Measurements from ENCODE around the gene SEZ6L. TPM values are rescaled to one million over a fixed set of nuclear protein-coding genes. Genes with fewer than 3 reads are reported as not detected.

The SEZ6L gene
- total and polyA plus RNA-seq, 12 donors = 0.01 to 2.5 (median 0.28) TPM

- Histone ChIP-seq H3K9me3 (no peaks in the 10 kb centered on the region), H3K27ac (no peak overlapping the region), H3K27me3 (peaks cover 0 to 95% (median 67%) of the 10 kb centered on the region in 7 donors), H3K36me3 (no peaks in the 10 kb centered on the region), H3K4me3 (no peak overlapping the region), H3K4me1 (peaks cover 0 to 13% (median 8%) of the 10 kb centered on the region in 9 donors)
- intact Hi-C loops (cut with DNase I) = loop anchor here in 1 of 10 donors (10.0 kb wide), 1 partner anchor 161 kb away; no protein-coding TSS in a partner anchor
- no peak for ATAC-seq
- no peak for TF ChIP-seq CTCF (IDR thresholded peaks at IDR 0.05)
- DNase-seq = no peak
- WGBS, 2 donors = 9 to 19% methylated on average over 12 of the region's 12 CpGs
These were observed 5.0 kb downstream of the SEZ6L start for GRCh38 chr22:26174280-26174679.

GRCh38 chr22:26182723-26183122, 13.5 kb downstream of the SEZ6L start:
- peaks cover 0 to 54% (median 12%) of the 10 kb centered on the region in 7 donors for H3K27me3 ChIP-seq
- intact Hi-C loops (cut with DNase I) = no loop called here
- ATAC-seq = no peak

GRCh38 chr22:26185190-26185589, 15.9 kb downstream of the SEZ6L start:
- H3K27me3 ChIP-seq = peaks cover 0 to 44% (median 24%) of the 10 kb centered on the region in 7 donors
- intact Hi-C loops (cut with DNase I) = no loop called here

More at GRCh38 chr22:26182723-26183122, 13.5 kb downstream of the SEZ6L start:
- 18 to 27% methylated on average over 3 of the region's 3 CpGs for WGBS, 2 donors
- Histone ChIP-seq H3K9me3 (no peaks in the 10 kb centered on the region), H3K4me1 (no peaks in the 10 kb centered on the region), H3K4me3 (no peak overlapping the region), H3K36me3 (no peaks in the 10 kb centered on the region), H3K27ac (no peak overlapping the region)
- TF ChIP-seq CTCF (IDR thresholded peaks at IDR 0.05) = no peak
- no peak for DNase-seq

GRCh38 chr22:26188341-26188740, 19.1 kb downstream of the SEZ6L start:
- Histone ChIP-seq H3K36me3 (no peaks in the 10 kb centered on the region), H3K27me3 (peaks cover 0 to 39% (median 22%) of the 10 kb centered on the region in 7 donors), H3K4me1 (no peaks in the 10 kb centered on the region), H3K9me3 (no peaks in the 10 kb centered on the region), H3K4me3 (no peak overlapping the region), H3K27ac (no peak overlapping the region)
- intact Hi-C loops (cut with DNase I) = no loop called here
- no peak for TF ChIP-seq CTCF (IDR thresholded peaks at IDR 0.05)
- whole genome bisulfite sequencing, 2 donors = 65 to 68% methylated on average over 4 of the region's 4 CpGs
- ATAC-seq = no peak
- DNase-seq = no peak

More at GRCh38 chr22:26185190-26185589, 15.9 kb downstream of the SEZ6L start:
- H3K36me3 ChIP-seq = no peaks in the 10 kb centered on the region
- H3K4me3 ChIP-seq = no peak overlapping the region
- no peak for TF ChIP-seq CTCF (IDR thresholded peaks at IDR 0.05)
- 64 to 89% methylated on average over 2 of the region's 2 CpGs for WGBS, 2 donors
- H3K9me3 ChIP-seq = no peaks in the 10 kb centered on the region
- no peak for DNase-seq
- no peak overlapping the region for H3K27ac ChIP-seq
- ATAC-seq = no peak
- H3K4me1 ChIP-seq = no peaks in the 10 kb centered on the region

All from heart right ventricle (tissue), 16 donors.